NCI-H1417 (cell line): Measurements from ENCODE around the gene PLA2G4A.

Source experiments
- DNase-seq, 3 experiments: peaks; one replicate each; lab custom pipeline; 2025; lab: John Stamatoyannopoulos, UW

The PLA2G4A gene

DNA sequence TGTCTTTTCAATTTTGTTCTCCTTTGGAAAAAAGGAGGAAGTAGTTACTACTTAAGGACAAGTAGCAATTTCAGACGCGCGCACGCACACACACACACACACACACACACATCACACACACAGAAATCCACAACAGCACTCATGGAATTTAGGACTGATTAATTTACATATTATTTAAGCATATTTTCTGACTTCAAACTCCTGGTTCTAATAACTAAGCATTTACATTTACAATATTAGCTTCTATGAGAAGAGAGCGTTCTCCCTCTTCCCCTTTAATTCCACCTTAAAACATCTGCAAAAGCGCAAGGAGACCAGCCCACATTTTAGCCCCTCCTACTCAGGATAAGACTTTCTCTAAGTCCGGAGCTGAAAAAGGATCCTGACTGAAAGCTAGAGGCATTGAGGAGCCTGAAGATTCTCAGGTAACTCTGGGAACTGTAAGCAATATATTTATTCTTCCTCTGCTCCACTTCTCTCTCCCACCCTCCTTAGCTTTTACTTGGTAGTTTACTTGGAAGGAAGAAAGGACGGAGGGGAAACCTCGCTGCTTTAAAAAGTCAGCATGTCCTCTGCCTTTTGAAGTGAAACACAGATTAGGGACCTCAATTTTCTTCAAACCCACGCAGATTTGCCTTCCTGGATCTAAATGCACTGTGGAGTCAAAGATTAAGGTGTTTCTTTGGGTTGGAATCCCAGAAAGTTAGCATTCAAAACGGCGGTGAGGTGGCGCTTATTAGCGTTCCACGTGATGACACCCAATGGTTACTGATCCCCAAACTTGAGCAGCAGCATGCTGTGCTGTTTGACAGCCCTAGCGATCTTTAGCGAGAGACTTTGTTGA is at the start of gene PLA2G4A:
Gene PLA2G4A, plus strand, starts transcription at position 339 of the 844 bp plus-strand sequence. CDS start 25,406 bp downstream, outside the sequence.
- no peak for DNase-seq

DNA sequence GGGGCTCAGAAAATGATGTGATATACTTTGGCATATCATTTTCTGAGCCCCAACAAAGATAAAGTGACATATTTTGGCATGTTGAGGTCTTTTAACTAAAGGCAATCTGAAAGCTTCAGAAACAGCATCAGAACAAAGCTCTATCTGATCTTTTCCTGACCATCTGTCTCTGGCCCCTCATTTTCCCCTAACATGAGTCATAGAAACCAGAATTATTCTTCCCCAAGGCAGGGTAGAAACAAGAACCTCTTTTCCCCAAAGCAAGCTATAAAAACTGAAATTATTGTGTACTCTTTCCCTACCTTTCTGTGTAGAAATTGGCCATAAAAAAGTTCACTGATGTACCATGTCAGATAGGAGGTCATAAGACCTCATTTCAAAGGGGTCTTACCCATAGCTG is 48.7 kb upstream of the PLA2G4A start:
- no peak for DNase-seq

DNA sequence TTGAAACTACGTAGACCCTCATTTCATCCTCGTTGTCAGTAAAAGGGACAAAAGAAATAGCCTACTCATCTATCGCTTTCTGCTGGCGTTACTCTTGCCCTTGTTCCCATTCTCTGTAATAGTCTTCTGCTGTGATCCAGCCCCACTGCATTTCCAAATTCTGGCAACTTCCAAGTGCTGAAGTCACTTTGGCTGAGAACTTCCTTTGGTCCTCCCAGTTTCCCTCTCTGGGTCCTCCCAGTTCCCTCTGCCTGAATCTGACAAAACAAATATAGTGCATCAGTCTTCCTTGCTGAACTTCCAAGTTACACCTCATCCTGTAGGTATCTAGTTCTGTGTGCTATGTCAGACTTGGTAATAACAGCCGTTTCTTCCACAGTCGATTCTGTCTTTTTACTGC is 47.0 kb upstream of the PLA2G4A start:
- DNase-seq: no peak

DNA sequence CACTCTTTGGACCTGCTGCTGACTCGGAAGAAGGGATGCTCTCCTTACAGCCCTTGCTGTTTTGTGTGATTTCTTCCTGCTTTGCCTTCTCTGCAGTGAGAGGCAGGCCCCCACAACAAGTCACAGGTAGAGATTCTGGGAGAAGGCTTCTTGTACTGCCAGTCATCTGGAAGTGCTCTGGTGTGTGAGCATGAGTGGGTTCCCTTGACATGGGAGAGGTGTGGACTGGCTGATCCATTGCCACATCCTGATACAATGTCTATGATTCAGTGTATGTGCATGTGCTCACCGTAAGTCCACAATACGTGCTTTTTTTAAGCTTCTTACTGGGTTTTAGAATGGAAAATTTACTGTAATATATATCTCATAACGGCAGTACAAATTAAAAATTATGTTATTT is 46.0 kb upstream of the PLA2G4A start:
- DNase-seq: no peak

- no peak for DNase-seq
Measured at GRCh38 chr1:186783193-186783592, 45.6 kb upstream of the PLA2G4A start.

GRCh38 chr1:186785503-186785902 is 43.2 kb upstream of the PLA2G4A start:
- DNase-seq: no peak

DNA sequence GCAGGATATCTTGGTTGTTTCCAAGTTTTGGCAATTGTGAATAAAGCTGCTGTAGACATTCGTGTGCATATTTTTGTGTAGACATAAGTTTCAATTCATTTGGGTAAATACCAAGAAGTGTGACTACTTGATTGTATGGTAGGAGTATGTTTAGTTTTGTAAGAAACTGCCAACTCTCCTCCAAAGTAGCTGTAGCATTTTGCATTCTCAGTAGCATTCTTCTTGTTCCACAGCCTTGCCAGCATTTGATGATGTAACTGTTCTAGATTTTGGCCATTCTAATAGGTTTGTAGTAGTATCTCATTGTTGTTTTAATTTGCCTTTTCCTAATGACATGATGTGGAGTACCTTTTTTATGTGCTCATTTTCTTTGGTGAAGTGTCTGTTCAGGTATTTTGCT is 38.6 kb upstream of the PLA2G4A start:
- DNase-seq: no peak

DNA sequence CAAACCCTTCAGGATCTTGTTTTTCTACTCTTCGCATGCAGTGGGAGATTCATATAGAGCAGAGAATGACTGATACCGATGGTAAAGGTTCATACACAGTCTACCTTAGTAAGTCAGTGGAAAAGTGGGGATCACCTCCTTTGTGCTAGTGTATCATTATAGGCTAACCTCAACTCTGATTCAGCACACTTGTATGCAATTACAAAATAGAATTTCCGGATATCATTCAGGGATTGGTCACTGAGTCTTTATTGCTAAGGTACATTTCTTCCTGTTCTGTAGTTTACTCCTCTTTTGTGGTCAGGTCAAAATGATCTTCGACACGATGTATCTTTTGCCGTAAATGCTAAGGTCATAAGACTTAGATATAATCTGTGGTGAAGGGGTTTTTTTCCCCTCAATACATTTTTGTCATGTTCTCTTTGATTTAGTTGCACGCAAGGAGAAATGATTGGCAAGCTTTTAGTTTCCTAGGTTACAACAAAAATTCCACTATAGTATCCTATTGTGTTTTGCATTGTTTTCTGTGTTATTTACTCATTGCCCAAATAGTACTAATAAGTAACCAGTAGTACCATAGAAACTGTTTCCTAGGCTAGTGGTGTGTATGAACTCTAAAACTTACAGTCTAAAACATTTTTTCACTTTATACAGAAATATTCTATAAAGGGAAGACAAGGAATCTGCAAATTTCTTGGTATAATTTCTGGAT is 35.7 kb upstream of the PLA2G4A start:
- no peak for DNase-seq

- no peak for DNase-seq
Measured at GRCh38 chr1:186793582-186793927, 35.2 kb upstream of the PLA2G4A start.

DNA sequence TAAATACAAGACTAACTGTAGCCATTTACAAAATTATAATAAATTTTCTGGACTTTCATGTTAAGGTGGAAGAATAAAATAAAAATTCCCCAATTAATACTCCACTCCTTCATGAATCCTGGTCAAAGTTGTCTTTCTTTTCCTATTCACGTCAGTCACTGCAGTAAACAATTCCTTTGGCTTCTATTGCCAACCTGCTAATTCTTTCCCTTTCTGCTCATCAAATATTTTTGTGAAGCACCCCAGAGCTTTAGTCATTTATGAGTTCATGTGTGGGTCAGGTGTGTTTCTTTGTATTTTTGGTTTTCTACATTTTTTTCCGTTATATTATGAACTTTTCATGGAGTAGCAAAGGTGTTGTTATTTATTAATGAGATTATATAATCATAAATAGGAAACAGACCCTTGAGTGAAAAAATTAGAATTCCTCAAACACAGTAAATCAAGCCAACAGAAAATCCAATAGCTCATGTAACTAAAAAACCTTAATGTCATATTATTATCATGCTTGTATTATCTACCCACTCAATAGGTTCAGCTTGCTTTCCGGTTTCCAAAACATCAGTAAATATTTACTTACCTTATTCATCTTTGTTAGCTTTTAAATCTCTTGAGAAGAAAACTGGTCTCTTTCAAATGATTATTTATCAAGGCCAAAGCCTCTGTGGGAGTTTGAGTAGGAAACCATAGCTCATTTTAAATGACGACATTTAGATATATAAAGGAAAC is 29.6 kb upstream of the PLA2G4A start:
- peak in 2 of 3 experiments; percentile 3 to 69 for DNase-seq

GRCh38 chr1:186799689-186800054 is 29.1 kb upstream of the PLA2G4A start:
- DNase-seq: no peak

DNA sequence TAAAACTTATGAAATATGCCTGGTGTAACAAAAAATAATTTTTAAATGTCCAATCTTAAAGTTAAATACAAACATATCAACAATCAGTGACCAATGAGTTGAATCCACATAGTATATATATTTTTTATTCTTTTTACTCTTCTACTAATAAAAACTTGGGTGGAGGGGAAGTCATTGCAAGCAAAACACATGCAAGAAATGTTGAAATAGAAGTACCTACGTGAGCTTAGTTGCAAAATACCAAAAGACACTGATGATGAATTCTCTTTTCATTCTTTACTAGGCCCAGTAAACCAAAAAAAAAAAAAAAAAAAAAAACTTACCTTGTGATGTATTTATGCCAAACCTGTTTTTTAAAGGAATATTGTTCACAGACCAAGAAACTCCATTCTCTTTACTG is 26.4 kb upstream of the PLA2G4A start:
- no peak for DNase-seq

GRCh38 chr1:186804679-186805078 is 24.1 kb upstream of the PLA2G4A start:
- no peak for DNase-seq

- DNase-seq: peak in 2 of 3 experiments; percentile 11 to 52
Measured at GRCh38 chr1:186806477-186806876, 22.3 kb upstream of the PLA2G4A start.

DNA sequence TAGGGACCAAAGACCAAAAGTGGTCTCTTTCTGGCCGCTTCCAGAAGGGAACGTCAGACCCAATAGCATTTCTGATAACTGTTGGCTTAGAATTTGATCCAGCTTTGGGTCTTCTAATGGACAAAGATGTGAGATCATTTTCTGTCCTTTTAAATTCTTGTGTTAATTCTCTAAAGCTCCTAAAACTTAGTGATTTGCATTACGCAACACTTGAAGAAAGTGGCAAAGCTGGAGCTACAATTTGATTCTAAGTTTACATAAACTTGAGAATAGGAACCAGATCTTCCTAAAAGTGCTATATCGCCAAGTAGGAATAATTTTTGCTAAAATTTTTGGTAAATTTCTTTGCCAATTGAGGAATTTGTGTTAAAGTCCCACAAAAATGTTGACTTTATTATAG is 21.6 kb upstream of the PLA2G4A start:
- DNase-seq: no peak

DNA sequence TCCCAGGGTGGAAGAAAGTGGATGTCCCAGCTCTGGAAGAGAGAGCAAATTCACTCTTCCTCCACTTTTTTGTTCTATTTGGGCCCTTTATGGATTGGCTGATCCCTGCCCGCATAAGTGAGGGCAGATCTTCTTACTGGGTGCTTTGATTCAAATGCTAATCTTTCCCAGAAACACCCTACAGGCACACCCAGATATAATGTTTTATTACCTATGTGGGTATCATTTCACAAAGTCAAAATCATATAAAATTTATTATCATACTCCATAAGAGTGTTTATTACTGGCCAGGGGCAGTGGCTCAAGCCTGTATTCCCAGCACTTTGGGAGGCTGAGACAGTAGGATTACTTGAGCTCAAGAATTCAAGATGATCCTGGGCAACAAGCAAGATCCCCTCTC is 16.9 kb upstream of the PLA2G4A start:
- DNase-seq: no peak

GRCh38 chr1:186812570-186812969 is 16.2 kb upstream of the PLA2G4A start:
- no peak for DNase-seq

DNA sequence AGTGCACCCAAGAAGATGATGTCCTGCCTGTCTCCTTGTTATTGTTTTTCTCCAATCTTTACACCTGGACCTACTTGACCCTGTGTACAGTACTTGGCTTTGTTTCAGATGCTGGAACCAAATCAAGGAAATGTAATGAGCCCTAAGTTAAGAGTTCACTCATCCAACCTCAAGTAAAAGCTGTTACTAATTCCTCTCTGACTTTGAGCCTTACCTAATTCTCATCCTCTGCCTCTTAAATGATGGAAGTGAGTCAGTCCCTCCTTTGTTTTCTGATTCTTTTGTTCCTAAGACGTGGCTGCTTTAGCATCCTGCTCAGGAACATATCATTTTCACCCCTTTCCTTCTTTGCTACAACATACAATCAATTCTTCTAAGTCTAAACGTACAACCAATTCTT is 15.3 kb upstream of the PLA2G4A start:
- no peak for DNase-seq

- no peak for DNase-seq
Measured at GRCh38 chr1:186819126-186819525, 9.6 kb upstream of the PLA2G4A start.

GRCh38 chr1:186819563-186819962 is 9.2 kb upstream of the PLA2G4A start:
- no peak for DNase-seq

GRCh38 chr1:186829686-186830587 is 1.2 kb downstream of the PLA2G4A start:
- DNase-seq: no peak

DNA sequence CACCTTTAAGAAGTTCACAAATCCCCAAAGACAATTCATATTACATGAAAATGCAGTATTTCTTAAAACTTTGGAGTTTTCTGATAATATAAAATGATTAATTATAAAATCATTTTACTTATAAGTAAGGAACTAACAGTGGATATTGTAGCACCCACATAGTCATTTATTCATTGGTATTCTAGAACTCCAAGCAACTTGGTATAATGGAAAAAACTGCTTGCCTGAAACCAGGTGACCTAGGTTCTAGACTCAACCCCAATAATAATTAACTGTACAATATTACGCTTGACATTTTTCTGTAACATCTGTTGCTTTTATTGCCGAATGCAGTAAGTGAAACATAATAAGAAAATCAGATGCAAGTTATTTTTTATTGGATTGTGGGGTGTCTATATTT is 2.4 kb downstream of the PLA2G4A start:
- no peak for DNase-seq
